Measurements from ENCODE around the gene ELK4. TPM values are rescaled to one million over a fixed set of nuclear protein-coding genes. Genes with fewer than 3 reads are reported as not detected.

Gene ELK4
- total RNA-seq, 2 donors from 2014 or later, result 18.8 to 19.1 TPM

DNA sequence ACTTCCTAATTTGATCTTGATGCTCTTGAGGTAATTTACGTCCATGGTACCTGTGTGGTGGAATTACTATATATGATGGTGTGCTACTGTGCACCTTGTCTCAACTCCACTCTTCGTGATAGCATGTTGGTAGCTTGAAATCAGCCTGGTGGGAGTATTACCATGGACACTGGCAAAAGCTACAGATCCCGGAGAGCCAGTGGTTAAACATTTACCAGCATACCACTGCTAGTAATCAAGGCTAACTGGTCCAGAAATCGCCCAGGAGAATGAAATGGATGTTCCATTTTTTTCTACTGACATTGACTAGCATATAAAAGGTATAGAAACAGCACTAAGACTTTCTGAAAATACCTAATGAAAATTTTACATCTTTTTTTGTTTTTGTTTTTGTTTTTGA is 30.6 kb downstream of the ELK4 start:
- TF ChIP-seq, protein P1, sequence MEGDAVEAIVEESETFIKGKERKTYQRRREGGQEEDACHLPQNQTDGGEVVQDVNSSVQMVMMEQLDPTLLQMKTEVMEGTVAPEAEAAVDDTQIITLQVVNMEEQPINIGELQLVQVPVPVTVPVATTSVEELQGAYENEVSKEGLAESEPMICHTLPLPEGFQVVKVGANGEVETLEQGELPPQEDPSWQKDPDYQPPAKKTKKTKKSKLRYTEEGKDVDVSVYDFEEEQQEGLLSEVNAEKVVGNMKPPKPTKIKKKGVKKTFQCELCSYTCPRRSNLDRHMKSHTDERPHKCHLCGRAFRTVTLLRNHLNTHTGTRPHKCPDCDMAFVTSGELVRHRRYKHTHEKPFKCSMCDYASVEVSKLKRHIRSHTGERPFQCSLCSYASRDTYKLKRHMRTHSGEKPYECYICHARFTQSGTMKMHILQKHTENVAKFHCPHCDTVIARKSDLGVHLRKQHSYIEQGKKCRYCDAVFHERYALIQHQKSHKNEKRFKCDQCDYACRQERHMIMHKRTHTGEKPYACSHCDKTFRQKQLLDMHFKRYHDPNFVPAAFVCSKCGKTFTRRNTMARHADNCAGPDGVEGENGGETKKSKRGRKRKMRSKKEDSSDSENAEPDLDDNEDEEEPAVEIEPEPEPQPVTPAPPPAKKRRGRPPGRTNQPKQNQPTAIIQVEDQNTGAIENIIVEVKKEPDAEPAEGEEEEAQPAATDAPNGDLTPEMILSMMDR (IDR thresholded peaks at IDR 0.05), result no peak
- H3K4me3 ChIP-seq, result no peak overlapping the region
- no peak for DNase-seq (ENCODE audit: low spot score)
- no peaks in the 10 kb centered on the region for H3K9me3 ChIP-seq
- H3K36me3 ChIP-seq, result no peaks in the 10 kb centered on the region
- no peaks in the 10 kb centered on the region for H3K27me3 ChIP-seq
- peaks cover 0 to 33% of the 10 kb centered on the region in 2 donors for H3K4me1 ChIP-seq
- no peak overlapping the region for H3K27ac ChIP-seq

DNA sequence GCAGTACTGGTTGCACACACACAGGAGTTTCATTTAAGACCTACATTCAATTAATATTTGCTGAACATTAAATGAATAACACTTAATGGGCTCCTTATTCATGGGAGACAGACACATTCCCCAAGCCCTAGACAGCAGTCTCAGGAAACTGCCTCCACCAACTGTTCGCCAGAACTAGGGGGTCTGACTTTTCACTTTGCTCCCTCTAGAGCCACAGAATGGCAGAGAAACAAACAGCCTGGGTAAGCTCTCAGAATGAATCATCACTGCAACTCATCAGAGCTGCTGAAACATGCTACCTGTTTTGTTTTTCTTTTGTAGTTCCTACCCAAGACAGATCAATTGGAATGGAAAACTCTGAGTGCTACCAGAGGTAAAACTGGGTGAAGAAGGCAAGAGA is 31.7 kb downstream of the ELK4 start:
- Histone ChIP-seq H3K27ac (peak overlapping the region; percentile 44 to 61), H3K36me3 (no peaks in the 10 kb centered on the region), H3K27me3 (no peaks in the 10 kb centered on the region), H3K9me3 (no peaks in the 10 kb centered on the region), H3K4me3 (no peak overlapping the region), H3K4me1 (peaks cover 0 to 33% of the 10 kb centered on the region in 2 donors)
- DNase-seq (ENCODE audit: low spot score), result no peak
- TF ChIP-seq, protein P1 (IDR thresholded peaks at IDR 0.05), result no peak

DNA sequence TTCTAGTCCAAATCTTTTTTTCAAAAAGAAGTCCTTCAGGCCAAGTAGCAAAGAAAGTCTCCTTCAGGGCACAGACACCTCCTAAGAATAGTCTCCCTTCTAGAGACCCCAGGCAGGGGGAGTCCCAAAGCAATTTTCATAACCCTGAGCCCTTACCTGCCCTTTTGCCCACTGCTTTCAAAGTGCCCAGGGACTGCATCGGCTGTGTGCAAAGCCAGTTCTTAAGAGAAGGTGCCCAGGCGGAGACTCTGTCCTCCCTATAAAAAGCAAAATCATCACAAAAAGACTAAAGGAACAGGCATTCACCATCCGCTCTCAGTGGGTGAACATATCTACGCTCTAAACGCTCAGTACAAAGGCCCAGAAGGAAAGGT is 32.2 kb downstream of the ELK4 start:
- TF ChIP-seq, protein P1 (IDR thresholded peaks at IDR 0.05), result no peak
- Histone ChIP-seq H3K4me1 (peaks cover 0 to 33% of the 10 kb centered on the region in 2 donors), H3K9me3 (no peaks in the 10 kb centered on the region), H3K4me3 (no peak overlapping the region), H3K36me3 (no peaks in the 10 kb centered on the region), H3K27ac (peak overlapping the region; percentile 53 to 61), H3K27me3 (no peaks in the 10 kb centered on the region)
- DNase-seq (ENCODE audit: low spot score), result no peak

DNA sequence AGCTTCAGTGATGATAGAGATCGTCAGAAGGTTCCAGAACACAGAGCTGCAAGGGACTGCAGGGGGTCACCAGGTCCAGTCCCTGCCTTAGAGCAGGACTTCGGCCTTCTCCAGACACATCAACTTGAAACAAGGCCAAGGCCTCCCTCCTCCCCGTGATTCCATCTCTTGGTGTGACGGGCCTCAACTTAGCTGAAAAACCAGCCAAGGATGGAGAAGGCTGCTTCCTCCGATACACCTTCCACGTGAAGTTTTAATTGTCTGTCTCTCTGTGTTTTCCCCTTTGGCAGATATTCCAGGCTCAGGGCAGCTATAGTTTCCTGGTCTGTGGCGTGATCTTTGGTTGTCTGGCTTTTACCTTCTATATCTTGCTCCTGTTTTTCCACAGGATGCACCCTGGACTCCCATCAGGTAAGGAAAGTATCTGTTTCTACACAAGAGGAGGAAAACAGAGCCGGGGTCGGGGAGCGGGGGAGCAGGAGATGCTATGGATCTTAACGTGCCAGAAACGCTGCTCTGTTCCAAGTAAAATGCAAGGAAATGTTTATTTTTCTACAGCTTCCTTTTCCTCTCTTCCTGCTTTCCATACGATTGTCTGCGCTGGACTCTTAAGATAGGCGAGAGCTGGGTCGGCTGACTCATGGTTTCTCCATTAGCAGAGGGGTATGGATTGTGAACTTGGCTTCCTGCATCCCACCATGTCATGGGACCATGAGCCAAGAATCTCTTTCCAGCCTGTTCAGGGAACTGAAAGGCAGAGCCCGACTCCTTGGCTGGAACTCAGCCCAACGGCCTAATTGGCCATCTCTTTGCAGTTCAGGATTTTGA is 32.8 kb downstream of the ELK4 start:
- Histone ChIP-seq H3K4me1 (peaks cover 0 to 33% of the 10 kb centered on the region in 2 donors), H3K4me3 (no peak overlapping the region), H3K27ac (peak overlapping the region; percentile 53 to 61), H3K9me3 (no peaks in the 10 kb centered on the region), H3K27me3 (no peaks in the 10 kb centered on the region), H3K36me3 (no peaks in the 10 kb centered on the region)
- peak; percentile 75 for DNase-seq (ENCODE audit: low spot score)
- TF ChIP-seq, protein P1 (IDR thresholded peaks at IDR 0.05), result no peak

DNA sequence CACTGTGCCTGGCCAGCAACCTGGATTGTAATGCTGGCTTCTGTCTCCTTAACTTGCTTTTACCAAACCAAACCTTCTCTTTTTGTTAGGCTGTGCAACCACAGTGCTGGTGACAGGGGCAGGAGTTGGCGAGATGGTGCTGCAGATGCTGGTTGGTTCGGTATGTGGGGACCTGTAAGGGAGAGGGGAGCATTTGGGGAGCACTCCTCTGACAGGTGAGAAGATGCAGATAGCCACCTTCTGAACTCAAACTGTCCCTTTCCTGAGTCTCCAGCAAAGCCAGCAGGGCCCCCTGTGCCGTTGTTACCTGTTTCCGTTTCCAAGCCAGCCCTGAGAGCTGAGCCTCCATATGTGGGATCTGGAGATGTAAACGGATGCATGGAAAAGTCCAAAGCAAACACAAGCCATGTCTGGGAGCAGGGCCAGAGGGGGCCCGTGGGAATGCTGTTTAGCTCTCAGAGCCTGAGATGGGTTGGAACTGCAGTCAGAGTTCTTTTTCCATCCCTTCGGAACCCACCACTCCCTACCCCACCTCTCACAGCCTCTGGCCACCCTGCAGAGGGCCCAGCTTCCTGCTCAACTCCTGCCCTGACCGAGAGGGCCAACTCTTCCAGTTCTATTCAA is 34.0 kb downstream of the ELK4 start:
- no peaks in the 10 kb centered on the region for H3K36me3 ChIP-seq
- peak; percentile 58 for DNase-seq (ENCODE audit: low spot score)
- peak overlapping the region; percentile 16 to 17 for H3K27ac ChIP-seq
- no peak overlapping the region for H3K4me3 ChIP-seq
- H3K4me1 ChIP-seq, result peaks cover 0 to 37% of the 10 kb centered on the region in 2 donors
- TF ChIP-seq, protein P1 (IDR thresholded peaks at IDR 0.05), result no peak
- H3K9me3 ChIP-seq, result no peaks in the 10 kb centered on the region
- no peaks in the 10 kb centered on the region for H3K27me3 ChIP-seq

All from right atrium auricular region (tissue), 2 donors.